Omental fat pad (tissue), 4 donors: ENCODE measurements around the gene ATP9B. TPM values are rescaled to one million over a fixed set of nuclear protein-coding genes. Genes with fewer than 3 reads are reported as not detected.

Source experiments
- ATAC-seq: fragments of 150-250 bp; one replicate; pipeline ENCODE4 v1.9.1; 2016; ENCODE audit warnings: mild to moderate bottlenecking, moderate library complexity; ENCODE audit not compliant: low FRiP score
- DNase-seq: peaks from one replicate; pipeline ENCODE4 v3.0.0-alpha.2; 2019; ENCODE audit warnings: low spot score
- CTCF ChIP-seq, 3 donors: fragments of 450-650 bp; IDR thresholded peaks; one replicate each; pipeline ENCODE4 v1.5.1; 2016 to 2017; ENCODE audit warnings: antibody characterized with exemption in 3 of 3, mild to moderate bottlenecking in 3 of 3, moderate library complexity in 2 of 3
- total RNA-seq, 4 donors: library from RNA; depleted of rRNA; stranded (reverse); fragments of >200 nt; gene quantifications; one replicate each; pipeline ENCODE4 v1.1.0, GENCODE V29; 2016

The ATP9B gene
- total RNA-seq, 4 donors from 2014 or later = 28.8 to 47.3 (median 39.8) TPM

- DNase-seq (no peak), ATAC-seq (no peak)
- no peak for TF ChIP-seq CTCF (IDR thresholded peaks at IDR 0.05)
Measured at GRCh38 chr18:79224381-79224780, 155.2 kb downstream of the ATP9B start.

GRCh38 chr18:79227621-79228020 is 158.4 kb downstream of the ATP9B start:
- TF ChIP-seq CTCF (IDR thresholded peaks at IDR 0.05) = no peak
- DNase-seq (no peak), ATAC-seq (no peak)

GRCh38 chr18:79229431-79229830 is 160.2 kb downstream of the ATP9B start:
- TF ChIP-seq CTCF (IDR thresholded peaks at IDR 0.05) = no peak
- DNase-seq = no peak
- no peak for ATAC-seq

- DNase-seq = no peak
- no peak for TF ChIP-seq CTCF (IDR thresholded peaks at IDR 0.05)
- no peak for ATAC-seq
Measured at GRCh38 chr18:79234438-79234837, 165.2 kb downstream of the ATP9B start.

GRCh38 chr18:79239631-79240030 is 170.4 kb downstream of the ATP9B start:
- TF ChIP-seq CTCF (IDR thresholded peaks at IDR 0.05) = no peak
- ATAC-seq = no peak
- DNase-seq = no peak

GRCh38 chr18:79241755-79242154 is 172.6 kb downstream of the ATP9B start:
- no peak for ATAC-seq
- no peak for DNase-seq
- no peak for TF ChIP-seq CTCF (IDR thresholded peaks at IDR 0.05)

- DNase-seq (no peak), ATAC-seq (no peak)
- TF ChIP-seq CTCF (IDR thresholded peaks at IDR 0.05) = no peak
Measured at GRCh38 chr18:79242246-79242645, 173.1 kb downstream of the ATP9B start.
